ENCODE results near the gene MAP4K1.

Gene MAP4K1

GRCh38 chr19:38547421-38547820, 70.3 kb downstream of the MAP4K1 start:
- Histone ChIP-seq H3K79me2 (ENCODE audit: low read length) (no peaks in the 10 kb centered on the region), H3K9ac (ENCODE audit: low read length) (peak overlapping the region; percentile 15; the same call in 1 of the 2 replicates), H3K27me3 (ENCODE audit: low read depth, low read length) (peaks cover 26% of the 10 kb centered on the region), H3K4me1 (ENCODE audit: low read length) (peaks cover 38% of the 10 kb centered on the region), H4K20me1 (ENCODE audit: insufficient read depth, low read length) (no peaks in the 10 kb centered on the region), H3K9me3 (ENCODE audit: insufficient read depth, low read length) (no peaks in the 10 kb centered on the region), H3K4me2 (ENCODE audit: low read length) (peak overlapping the region; percentile 57), H2AFZ (ENCODE audit: low read depth, low read length) (no peak overlapping the region), H3K36me3 (replicated peaks; ENCODE audit: low read depth, low read length) (no peaks in the 10 kb centered on the region), H3K27ac (ENCODE audit: low read length) (peak overlapping the region; percentile 26), H3K4me3 (ENCODE audit: low read length) (peak overlapping the region; percentile 35)
- TF ChIP-seq CTCF (IDR thresholded peaks at IDR 0.05; ENCODE audit: low read depth, low read length) (no peak), EZH2phosphoT487 (IDR thresholded peaks at IDR 0.05; ENCODE audit: low read depth) (no peak)

GRCh38 chr19:38545596-38545995, 72.2 kb downstream of the MAP4K1 start:
- peaks cover 13% of the 10 kb centered on the region for H3K27me3 ChIP-seq (ENCODE audit: low read depth, low read length)
- no peaks in the 10 kb centered on the region for H4K20me1 ChIP-seq (ENCODE audit: insufficient read depth, low read length)
- no peak overlapping the region for H3K4me2 ChIP-seq (ENCODE audit: low read length)
- no peak overlapping the region for H3K9ac ChIP-seq (ENCODE audit: low read length)
- H3K4me1 ChIP-seq (ENCODE audit: low read length), result peaks cover 33% of the 10 kb centered on the region
- no peak overlapping the region for H3K4me3 ChIP-seq (ENCODE audit: low read length)
- no peaks in the 10 kb centered on the region for H3K36me3 ChIP-seq (replicated peaks; ENCODE audit: low read depth, low read length)
- no peak overlapping the region for H3K27ac ChIP-seq (ENCODE audit: low read length)
- H3K9me3 ChIP-seq (ENCODE audit: insufficient read depth, low read length), result no peaks in the 10 kb centered on the region
- TF ChIP-seq EZH2phosphoT487 (IDR thresholded peaks at IDR 0.05; ENCODE audit: low read depth) (no peak), CTCF (IDR thresholded peaks at IDR 0.05; ENCODE audit: low read depth, low read length) (no peak)
- no peaks in the 10 kb centered on the region for H3K79me2 ChIP-seq (ENCODE audit: low read length)
- H2AFZ ChIP-seq (ENCODE audit: low read depth, low read length), result no peak overlapping the region

GRCh38 chr19:38544569-38545315, 73.0 kb downstream of the MAP4K1 start:
- peak overlapping the region; percentile 74 for H3K4me3 ChIP-seq (ENCODE audit: low read length)
- TF ChIP-seq CTCF (IDR thresholded peaks at IDR 0.05; ENCODE audit: low read depth, low read length) (no peak), EZH2phosphoT487 (IDR thresholded peaks at IDR 0.05; ENCODE audit: low read depth) (no peak)
- peak overlapping the region; percentile 86 for H3K4me2 ChIP-seq (ENCODE audit: low read length)
- peaks cover 33% of the 10 kb centered on the region for H3K4me1 ChIP-seq (ENCODE audit: low read length)
- no peaks in the 10 kb centered on the region for H4K20me1 ChIP-seq (ENCODE audit: insufficient read depth, low read length)
- peak overlapping the region; percentile 50 for H3K9ac ChIP-seq (ENCODE audit: low read length)
- peaks cover 6% of the 10 kb centered on the region; the same call in 1 of the 2 replicates for H3K27me3 ChIP-seq (ENCODE audit: low read depth, low read length)
- no peaks in the 10 kb centered on the region for H3K9me3 ChIP-seq (ENCODE audit: insufficient read depth, low read length)
- no peaks in the 10 kb centered on the region for H3K36me3 ChIP-seq (replicated peaks; ENCODE audit: low read depth, low read length)
- peak overlapping the region; percentile 76 for H2AFZ ChIP-seq (ENCODE audit: low read depth, low read length)
- H3K27ac ChIP-seq (ENCODE audit: low read length), result peak overlapping the region; percentile 28; the same call in 1 of the 2 replicates
- H3K79me2 ChIP-seq (ENCODE audit: low read length), result no peaks in the 10 kb centered on the region

DNA sequence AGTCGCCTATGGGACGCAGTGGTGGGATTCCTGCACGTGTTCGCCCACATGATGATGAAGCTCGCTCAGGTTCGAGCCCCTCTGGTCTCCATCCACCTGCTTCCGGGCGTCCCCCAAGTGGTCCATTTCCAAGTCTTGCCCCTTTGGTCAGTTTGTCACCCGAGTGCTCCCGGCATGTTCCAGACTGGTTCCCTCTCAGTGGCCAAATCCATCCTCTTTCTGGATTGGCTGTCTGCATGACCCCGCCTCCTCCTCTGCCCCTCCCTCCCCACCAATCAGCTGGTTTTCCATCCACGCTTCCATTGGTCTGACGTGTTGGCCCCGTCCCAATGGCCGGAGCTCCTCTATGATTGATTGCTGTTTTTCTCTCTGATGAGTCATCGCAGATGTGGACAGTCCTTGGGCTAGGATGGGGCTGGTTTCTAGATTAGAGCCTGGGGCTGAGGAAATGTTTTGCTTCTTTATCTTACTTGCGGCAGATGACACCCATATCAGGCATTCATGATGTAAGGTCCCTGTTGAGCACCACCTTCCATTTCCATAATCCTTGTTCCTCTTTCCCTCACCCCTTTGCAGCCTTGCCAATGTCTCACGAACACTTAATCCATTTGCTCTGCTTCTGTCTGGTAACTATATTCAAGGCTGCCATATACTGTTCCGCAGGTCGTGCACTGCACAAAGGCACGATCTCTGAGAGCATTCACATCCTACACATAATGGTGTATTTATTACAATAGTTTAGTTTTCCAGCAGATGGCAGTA, 73.8 kb downstream of the MAP4K1 start:
- Histone ChIP-seq H3K4me2 (ENCODE audit: low read length) (peak overlapping the region; percentile 86), H3K79me2 (ENCODE audit: low read length) (no peaks in the 10 kb centered on the region), H3K27ac (ENCODE audit: low read length) (peak overlapping the region; percentile 28), H3K9ac (ENCODE audit: low read length) (peak overlapping the region; percentile 50), H3K27me3 (ENCODE audit: low read depth, low read length) (peaks cover 6% of the 10 kb centered on the region; the same call in 1 of the 2 replicates), H3K4me1 (ENCODE audit: low read length) (peaks cover 33% of the 10 kb centered on the region), H3K36me3 (replicated peaks; ENCODE audit: low read depth, low read length) (no peaks in the 10 kb centered on the region), H3K9me3 (ENCODE audit: insufficient read depth, low read length) (no peaks in the 10 kb centered on the region), H3K4me3 (ENCODE audit: low read length) (peak overlapping the region; percentile 74), H4K20me1 (ENCODE audit: insufficient read depth, low read length) (no peaks in the 10 kb centered on the region), H2AFZ (ENCODE audit: low read depth, low read length) (peak overlapping the region; percentile 76)
- TF ChIP-seq EZH2phosphoT487 (IDR thresholded peaks at IDR 0.05; ENCODE audit: low read depth), result no peak
- peak; percentile 94 for TF ChIP-seq CTCF (IDR thresholded peaks at IDR 0.05; ENCODE audit: low read depth, low read length)

Measured in OCI-LY3 (cell line).